Measurements from ENCODE around the gene ACVR1.
"Not testable (repeated sequence)": the region's sequence is repeated elsewhere in the genome, so short reads cannot be mapped to it uniquely, and the experiment has no call there.

ACVR1 gene

GRCh38 chr2:157749684-157750083, 126.4 kb downstream of the ACVR1 start:
- DNase-seq, result no peak
- in situ Hi-C loops (cut with HindIII; ENCODE audit: low pct_ligation_motif_present, low pct_unique_long_range_greater_than_20kb, low sequenced_read_pairs), result no loop called here

GRCh38 chr2:157748371-157749142, 127.6 kb downstream of the ACVR1 start:
- in situ Hi-C loops (cut with HindIII; ENCODE audit: low pct_ligation_motif_present, low pct_unique_long_range_greater_than_20kb, low sequenced_read_pairs), result no loop called here
- DNase-seq, result no peak

- in situ Hi-C loops (cut with HindIII; ENCODE audit: low pct_ligation_motif_present, low pct_unique_long_range_greater_than_20kb, low sequenced_read_pairs), result no loop called here
- peak; percentile 18 for DNase-seq
These were observed 128.3 kb downstream of the ACVR1 start for GRCh38 chr2:157747695-157748370.

GRCh38 chr2:157747280-157747679, 128.8 kb downstream of the ACVR1 start:
- DNase-seq, result no peak
- in situ Hi-C loops (cut with HindIII; ENCODE audit: low pct_ligation_motif_present, low pct_unique_long_range_greater_than_20kb, low sequenced_read_pairs), result no loop called here

GRCh38 chr2:157746234-157746950, 129.7 kb downstream of the ACVR1 start:
- DNase-seq, result peak; percentile 66
- in situ Hi-C loops (cut with HindIII; ENCODE audit: low pct_ligation_motif_present, low pct_unique_long_range_greater_than_20kb, low sequenced_read_pairs), result no loop called here

GRCh38 chr2:157744571-157745076, 131.5 kb downstream of the ACVR1 start:
- DNase-seq, result no peak
- in situ Hi-C loops (cut with HindIII; ENCODE audit: low pct_ligation_motif_present, low pct_unique_long_range_greater_than_20kb, low sequenced_read_pairs), result no loop called here

GRCh38 chr2:157743051-157743450, 133.1 kb downstream of the ACVR1 start:
- in situ Hi-C loops (cut with HindIII; ENCODE audit: low pct_ligation_motif_present, low pct_unique_long_range_greater_than_20kb, low sequenced_read_pairs), result no loop called here
- no peak for DNase-seq

GRCh38 chr2:157741819-157742484, 134.2 kb downstream of the ACVR1 start:
- no peak for DNase-seq
- in situ Hi-C loops (cut with HindIII; ENCODE audit: low pct_ligation_motif_present, low pct_unique_long_range_greater_than_20kb, low sequenced_read_pairs), result no loop called here

- in situ Hi-C loops (cut with HindIII; ENCODE audit: low pct_ligation_motif_present, low pct_unique_long_range_greater_than_20kb, low sequenced_read_pairs), result no loop called here
- no peak for DNase-seq
These were observed 138.5 kb downstream of the ACVR1 start for GRCh38 chr2:157737656-157738055.

- in situ Hi-C loops (cut with HindIII; ENCODE audit: low pct_ligation_motif_present, low pct_unique_long_range_greater_than_20kb, low sequenced_read_pairs), result no loop called here
These were observed 140.6 kb downstream of the ACVR1 start for GRCh38 chr2:157735532-157735931.

GRCh38 chr2:157733263-157733662, 142.9 kb downstream of the ACVR1 start:
- no peak for DNase-seq
- in situ Hi-C loops (cut with HindIII; ENCODE audit: low pct_ligation_motif_present, low pct_unique_long_range_greater_than_20kb, low sequenced_read_pairs), result no loop called here

More at GRCh38 chr2:157735532-157735931, 140.6 kb downstream of the ACVR1 start:
- DNase-seq, result no peak

- DNase-seq, result no peak
- in situ Hi-C loops (cut with HindIII; ENCODE audit: low pct_ligation_motif_present, low pct_unique_long_range_greater_than_20kb, low sequenced_read_pairs), result no loop called here
These were observed 143.5 kb downstream of the ACVR1 start for GRCh38 chr2:157732596-157732995.

GRCh38 chr2:157727693-157728092, 148.4 kb downstream of the ACVR1 start:
- in situ Hi-C loops (cut with HindIII; ENCODE audit: low pct_ligation_motif_present, low pct_unique_long_range_greater_than_20kb, low sequenced_read_pairs), result no loop called here
- no peak for DNase-seq

- in situ Hi-C loops (cut with HindIII; ENCODE audit: low pct_ligation_motif_present, low pct_unique_long_range_greater_than_20kb, low sequenced_read_pairs), result no loop called here
- no peak for DNase-seq
These were observed 149.2 kb downstream of the ACVR1 start for GRCh38 chr2:157726946-157727345.

- no peak for DNase-seq
- in situ Hi-C loops (cut with HindIII; ENCODE audit: low pct_ligation_motif_present, low pct_unique_long_range_greater_than_20kb, low sequenced_read_pairs), result no loop called here
These were observed 150.3 kb downstream of the ACVR1 start for GRCh38 chr2:157725846-157726245.

- in situ Hi-C loops (cut with HindIII; ENCODE audit: low pct_ligation_motif_present, low pct_unique_long_range_greater_than_20kb, low sequenced_read_pairs), result no loop called here
- DNase-seq, result peak; percentile 40
These were observed 153.4 kb downstream of the ACVR1 start for GRCh38 chr2:157722580-157723234.

- in situ Hi-C loops (cut with HindIII; ENCODE audit: low pct_ligation_motif_present, low pct_unique_long_range_greater_than_20kb, low sequenced_read_pairs), result no loop called here
- no peak for DNase-seq
These were observed 155.6 kb downstream of the ACVR1 start for GRCh38 chr2:157720504-157720903.

GRCh38 chr2:157704653-157705052, 171.5 kb downstream of the ACVR1 start:
- in situ Hi-C loops (cut with HindIII; ENCODE audit: low pct_ligation_motif_present, low pct_unique_long_range_greater_than_20kb, low sequenced_read_pairs), result not testable (repeated sequence)

More at GRCh38 chr2:157704653-157705052, 171.5 kb downstream of the ACVR1 start:
- not testable (repeated sequence) for DNase-seq
